Lung (tissue), 12 donors: ENCODE measurements around the gene RPS6KA2. TPM values are rescaled to one million over a fixed set of nuclear protein-coding genes. Genes with fewer than 3 reads are reported as not detected.

Source experiments
- ATAC-seq: fragments of 200-7000 bp; cut with Tn5 transposase; one replicate; pipeline ENCODE4 v1.9.1; 2020; ENCODE audit warnings: moderate number of reproducible peaks; ENCODE audit not compliant: insufficient read depth, low FRiP score
- DNase-seq, 3 donors: peaks; one replicate each; pipeline ENCODE4 v3.0.0-alpha.2; 2013 to 2017
- H3K27ac ChIP-seq, 2 donors: one replicate each; pipeline ENCODE4 v1.5.1; 2013; ENCODE audit warnings: mild to moderate bottlenecking in 2 of 2, moderate library complexity in 2 of 2, control low read depth in 1 of 2, inconsistent platforms in 1 of 2, low read depth in 1 of 2, low read length in 1 of 2
- H3K27me3 ChIP-seq, 3 donors: one replicate each; pipeline ENCODE4 v1.5.1; 2013; ENCODE audit warnings: low read length in 2 of 3; ENCODE audit not compliant: control insufficient read depth in 3 of 3, insufficient read depth in 3 of 3
- H3K36me3 ChIP-seq, 4 donors: one replicate each; pipeline ENCODE4 v1.5.1; 2013; ENCODE audit warnings: low read length in 4 of 4, mild to moderate bottlenecking in 1 of 4, moderate library complexity in 1 of 4; ENCODE audit not compliant: control insufficient read depth in 4 of 4, insufficient read depth in 4 of 4
- H3K4me1 ChIP-seq, 5 donors: one replicate each; pipeline ENCODE4 v1.5.1; 2013; ENCODE audit warnings: low read length in 5 of 5, mild to moderate bottlenecking in 2 of 5, moderate library complexity in 1 of 5; ENCODE audit not compliant: control insufficient read depth in 5 of 5, insufficient read depth in 5 of 5
- H3K4me3 ChIP-seq: one replicate; pipeline ENCODE4 v1.5.1; 2013; ENCODE audit warnings: mild to moderate bottlenecking, control low read depth, moderate library complexity
- H3K9ac ChIP-seq, 2 donors: one replicate each; pipeline ENCODE4 v1.5.1; 2013; ENCODE audit warnings: low read length in 2 of 2, control low read depth in 1 of 2; ENCODE audit not compliant: insufficient read depth in 1 of 2
- H3K9me3 ChIP-seq, 4 donors: one replicate each; pipeline ENCODE4 v1.5.1; 2013; ENCODE audit warnings: low read length in 3 of 4, mild to moderate bottlenecking in 1 of 4, moderate library complexity in 1 of 4; ENCODE audit not compliant: control insufficient read depth in 4 of 4, insufficient read depth in 3 of 4
- WGBS, 2 donors: extraction: QIAGEN DNeasy Blood & Tissue Kit; methylation state at CpG; one replicate each; pipeline ENCODE4 v1.1.7; 2013; 5-methylcytosine and 5-hydroxymethylcytosine counted together
- polyA plus RNA-seq, 2 donors: library from polyadenylated mRNA; stranded (reverse); fragments of 200-250 nt; gene quantifications; one replicate each; pipeline ENCODE4 v1.2.1, GENCODE V29; 2013
- total RNA-seq, 2 donors: library from RNA; depleted of rRNA in 1 of 2; stranded (reverse); fragments of >200 nt in 1 of 2; gene quantifications; one replicate each; pipeline ENCODE4 v1.2.1, GENCODE V29; 2014 to 2021
- TF ChIP-seq, protein P1 (sequence below): IDR thresholded peaks from 2 replicates; pipeline ENCODE4 v1.5.1; 2012; ENCODE audit warnings: mild to moderate bottlenecking; ENCODE audit errors: control extremely low read depth, extremely low read depth
- donor health status: control.
- donor health status: control.
- donor health status: Bipolar disorder and iron deficiency.
- donor health status: healthy.
- donor health status: DM: yes; HTN: yes; CAD: no.

The RPS6KA2 gene
- total and polyA plus RNA-seq, 4 donors = 61.9 to 185 (median 105) TPM

- DNase-seq (no peak), ATAC-seq (no peak)
- Histone ChIP-seq H3K4me3 (no peak overlapping the region), H3K27me3 (no peaks in the 10 kb centered on the region), H3K9me3 (peaks cover 0 to 1% (median 0%) of the 10 kb centered on the region in 4 donors), H3K4me1 (peaks cover 0 to 12% (median 5%) of the 10 kb centered on the region in 5 donors), H3K36me3 (peaks cover 0 to 38% (median 9%) of the 10 kb centered on the region in 4 donors), H3K9ac (no peak overlapping the region), H3K27ac (no peak overlapping the region)
- WGBS, 2 donors = 87 to 90% methylated on average over 25 of the region's 25 CpGs
- TF ChIP-seq, protein P1, sequence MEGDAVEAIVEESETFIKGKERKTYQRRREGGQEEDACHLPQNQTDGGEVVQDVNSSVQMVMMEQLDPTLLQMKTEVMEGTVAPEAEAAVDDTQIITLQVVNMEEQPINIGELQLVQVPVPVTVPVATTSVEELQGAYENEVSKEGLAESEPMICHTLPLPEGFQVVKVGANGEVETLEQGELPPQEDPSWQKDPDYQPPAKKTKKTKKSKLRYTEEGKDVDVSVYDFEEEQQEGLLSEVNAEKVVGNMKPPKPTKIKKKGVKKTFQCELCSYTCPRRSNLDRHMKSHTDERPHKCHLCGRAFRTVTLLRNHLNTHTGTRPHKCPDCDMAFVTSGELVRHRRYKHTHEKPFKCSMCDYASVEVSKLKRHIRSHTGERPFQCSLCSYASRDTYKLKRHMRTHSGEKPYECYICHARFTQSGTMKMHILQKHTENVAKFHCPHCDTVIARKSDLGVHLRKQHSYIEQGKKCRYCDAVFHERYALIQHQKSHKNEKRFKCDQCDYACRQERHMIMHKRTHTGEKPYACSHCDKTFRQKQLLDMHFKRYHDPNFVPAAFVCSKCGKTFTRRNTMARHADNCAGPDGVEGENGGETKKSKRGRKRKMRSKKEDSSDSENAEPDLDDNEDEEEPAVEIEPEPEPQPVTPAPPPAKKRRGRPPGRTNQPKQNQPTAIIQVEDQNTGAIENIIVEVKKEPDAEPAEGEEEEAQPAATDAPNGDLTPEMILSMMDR = no peak
Observed at GRCh38 chr6:166462461-166463135, 164.5 kb downstream of the RPS6KA2 start.

DNA sequence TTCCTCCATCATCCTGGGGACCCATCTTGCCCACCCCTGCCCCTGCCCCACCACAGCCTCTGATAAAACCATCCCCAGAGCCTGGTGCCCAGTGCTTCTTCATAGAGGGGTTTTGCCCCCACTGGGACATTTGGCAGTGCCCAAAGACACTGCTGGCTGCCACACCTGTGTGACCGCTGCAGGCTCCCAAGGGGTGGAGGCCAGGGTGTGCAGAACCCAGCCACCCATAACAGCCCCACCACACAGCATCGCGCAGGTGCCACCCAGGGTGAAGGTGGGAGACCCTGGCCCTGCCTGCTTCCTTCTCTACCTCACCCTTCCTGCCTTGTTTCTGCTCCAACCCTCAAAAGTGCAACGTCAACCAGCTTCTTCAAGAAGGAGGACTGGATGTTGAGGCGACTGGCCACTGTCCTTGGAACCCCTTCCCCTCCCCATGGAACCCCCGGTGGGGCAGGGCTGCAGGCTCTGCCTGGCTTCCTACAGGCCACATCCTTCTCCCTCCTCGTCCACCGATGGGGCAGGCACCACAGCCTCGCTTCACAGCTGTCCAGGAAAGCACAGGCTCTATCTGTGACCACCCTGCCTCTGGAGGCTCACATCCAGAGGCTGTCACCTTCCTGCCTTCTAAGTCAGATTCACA lies 165.1 kb downstream of the RPS6KA2 start:
- Histone ChIP-seq H3K36me3 (peaks cover 0 to 37% (median 10%) of the 10 kb centered on the region in 4 donors), H3K9ac (peak overlapping the region in 1 of 2 donors; percentile 7), H3K4me1 (peaks cover 3 to 12% (median 5%) of the 10 kb centered on the region in 5 donors), H3K9me3 (peaks cover 0 to 1% (median 0%) of the 10 kb centered on the region in 4 donors), H3K27ac (no peak overlapping the region), H3K4me3 (no peak overlapping the region), H3K27me3 (no peaks in the 10 kb centered on the region)
- DNase-seq = no peak
- no peak for ATAC-seq
- TF ChIP-seq, protein P1 = no peak
- whole genome bisulfite sequencing, 2 donors = 75 to 85% methylated on average over 8 to 9 of the region's 9 CpGs

DNA sequence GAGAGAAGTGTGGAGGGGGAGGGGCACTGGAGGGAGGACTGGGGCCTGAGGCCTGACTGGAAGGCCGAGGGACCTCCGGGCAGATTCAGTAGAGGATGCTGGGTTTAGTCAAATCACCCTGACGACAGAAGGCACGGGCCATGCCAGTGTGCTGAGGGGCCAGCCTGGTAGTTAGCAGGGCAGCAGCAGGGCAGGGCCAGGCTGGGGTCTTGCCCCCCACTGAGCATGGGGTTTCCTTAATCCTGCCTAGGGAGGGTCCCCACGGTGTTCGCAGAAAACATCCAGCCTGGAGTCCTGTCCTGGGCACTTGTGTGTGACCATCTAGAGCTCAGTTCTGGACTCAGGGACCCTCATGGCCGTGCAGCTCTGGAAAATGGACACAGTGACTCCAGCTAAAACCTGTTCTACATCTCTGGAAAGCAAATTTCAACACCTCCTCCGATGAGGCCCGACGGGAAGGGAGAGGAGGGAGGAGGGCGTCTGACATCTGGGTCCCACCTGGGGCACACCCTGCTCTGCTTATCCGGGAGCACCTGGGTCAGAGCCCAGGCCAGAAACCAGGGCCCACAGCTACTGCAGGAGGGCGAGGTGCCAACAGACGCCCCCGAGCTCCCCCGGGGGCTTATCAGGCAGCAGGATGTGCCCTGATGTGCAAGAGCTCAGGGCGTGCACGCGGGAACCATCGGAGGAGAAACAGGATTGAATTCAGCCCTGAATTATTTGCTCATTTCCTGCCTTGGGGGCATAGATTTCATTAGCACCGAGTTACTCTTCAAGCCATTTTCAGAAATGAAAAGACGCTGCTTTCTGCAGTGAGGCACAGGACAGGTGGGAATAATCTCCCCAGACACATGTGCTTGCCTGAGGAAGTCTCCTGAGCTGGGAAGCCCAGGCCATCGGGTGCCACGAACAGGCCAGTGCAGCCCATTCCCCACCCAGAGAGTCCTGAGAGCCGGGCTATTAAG lies 166.3 kb downstream of the RPS6KA2 start:
- Histone ChIP-seq H3K9me3 (peaks cover 0 to 1% (median 0%) of the 10 kb centered on the region in 4 donors), H3K4me1 (peaks cover 0 to 5% (median 2%) of the 10 kb centered on the region in 5 donors), H3K27me3 (no peaks in the 10 kb centered on the region), H3K27ac (no peak overlapping the region), H3K36me3 (peaks cover 0 to 36% (median 10%) of the 10 kb centered on the region in 4 donors), H3K9ac (no peak overlapping the region), H3K4me3 (no peak overlapping the region)
- ATAC-seq (no peak), DNase-seq (peak in 2 of 3 donors; percentile 18 to 25)
- WGBS, 2 donors = 46 to 54% methylated on average over 25 of the region's 25 CpGs
- TF ChIP-seq, protein P1 = no peak
